ENCODE data around the gene C12orf43. TPM values are rescaled to one million over a fixed set of nuclear protein-coding genes. Genes with fewer than 3 reads are reported as not detected.
"Not testable (repeated sequence)": the region's sequence is repeated elsewhere in the genome, so short reads cannot be mapped to it uniquely, and the experiment has no call there.

Gene C12orf43
- 25.3 and 25.8 TPM in 2 replicates for total RNA-seq
- long read RNA-seq, full-length matches to known transcripts = 15 of 29 reads
- long read RNA-seq, partial matches to known transcripts = 0 of 29 reads
- long read RNA-seq, other reads (novel, unspliced or antisense) = 14 of 29 reads

GRCh38 chr12:121015825-121016766, at the start of gene C12orf43:
Gene C12orf43, minus strand, starts transcription at chr12:121016487. Its CDS starts 13 bp downstream, at chr12:121016474.
- Mint-ChIP-seq H3K4me3 (peak within 1 kb of the TSS; percentile 97), H3K27ac (ENCODE audit: unreplicated experiment) (peak within 1 kb of the TSS; percentile 98), H3K9me3 (no peaks in the 10 kb centered on the region), H3K4me1 (peaks cover 15% of the 10 kb centered on the region), H3K36me3 (ENCODE audit: low read depth) (no peaks in the 10 kb centered on the region), H3K27me3 (ENCODE audit: low read depth) (peaks cover 5% of the 10 kb centered on the region)
- DNase-seq (ENCODE audit: low read depth, low spot score) = peak; percentile 87
- no peak for TF ChIP-seq CTCF (conservative IDR thresholded peaks at IDR 0.05)

GRCh38 chr12:121065345-121065744, 49.1 kb upstream of the C12orf43 start:
- TF ChIP-seq CTCF (conservative IDR thresholded peaks at IDR 0.05) = no peak
- Mint-ChIP-seq H3K9me3 (no peaks in the 10 kb centered on the region), H3K27me3 (ENCODE audit: low read depth) (peaks cover 17% of the 10 kb centered on the region), H3K36me3 (ENCODE audit: low read depth) (no peaks in the 10 kb centered on the region), H3K27ac (ENCODE audit: unreplicated experiment) (no peak overlapping the region), H3K4me3 (no peak overlapping the region), H3K4me1 (no peaks in the 10 kb centered on the region)
- DNase-seq (ENCODE audit: low read depth, low spot score) = no peak

- not testable (repeated sequence) for H3K9me3 Mint-ChIP-seq; H3K4me1 Mint-ChIP-seq; DNase-seq (ENCODE audit: low read depth, low spot score); H3K4me3 Mint-ChIP-seq; H3K27ac Mint-ChIP-seq (ENCODE audit: unreplicated experiment); H3K36me3 Mint-ChIP-seq (ENCODE audit: low read depth)
- H3K27me3 Mint-ChIP-seq (ENCODE audit: low read depth) = peaks cover 14% of the 10 kb centered on the region
These were observed 48.3 kb upstream of the C12orf43 start for GRCh38 chr12:121064586-121064985.

- Mint-ChIP-seq H3K4me1 (no peaks in the 10 kb centered on the region), H3K4me3 (no peak overlapping the region), H3K9me3 (no peaks in the 10 kb centered on the region), H3K27me3 (ENCODE audit: low read depth) (peaks cover 14% of the 10 kb centered on the region), H3K36me3 (ENCODE audit: low read depth) (no peaks in the 10 kb centered on the region), H3K27ac (ENCODE audit: unreplicated experiment) (no peak overlapping the region)
- TF ChIP-seq CTCF (conservative IDR thresholded peaks at IDR 0.05) = no peak
- no peak for DNase-seq (ENCODE audit: low read depth, low spot score)
These were observed 47.8 kb upstream of the C12orf43 start for GRCh38 chr12:121064116-121064515.

GRCh38 chr12:121062391-121063045, 46.2 kb upstream of the C12orf43 start:
- DNase-seq (ENCODE audit: low read depth, low spot score) = no peak
- Mint-ChIP-seq H3K36me3 (ENCODE audit: low read depth) (no peaks in the 10 kb centered on the region), H3K27me3 (ENCODE audit: low read depth) (peaks cover 12% of the 10 kb centered on the region), H3K4me3 (no peak overlapping the region), H3K27ac (ENCODE audit: unreplicated experiment) (no peak overlapping the region), H3K4me1 (no peaks in the 10 kb centered on the region), H3K9me3 (no peaks in the 10 kb centered on the region)
- no peak for TF ChIP-seq CTCF (conservative IDR thresholded peaks at IDR 0.05)
